Spleen (tissue), 7 donors: ENCODE results near the gene BUB1B.
"Not testable (repeated sequence)": the region's sequence is repeated elsewhere in the genome, so short reads cannot be mapped to it uniquely, and the experiment has no call there.

Experiments used
- POLR2A ChIP-seq, 3 donors: fragments of 450-650 bp; IDR thresholded peaks; one replicate each; pipeline ENCODE4 v1.5.1; 2017; ENCODE audit warnings: antibody characterized with exemption in 3 of 3, mild to moderate bottlenecking in 1 of 3
- POLR2AphosphoS5 ChIP-seq, 3 donors: sonication (generic); formaldehyde crosslinking; IDR thresholded peaks; one replicate each; pipeline ENCODE4 v1.5.1; 2017; ENCODE audit warnings: antibody characterized with exemption in 3 of 3
- TF ChIP-seq, protein P1 (sequence below), 11 experiments: fragments of 200-600 bp in 7 of 11; fragments of 450-650 bp in 4 of 11; sonication (generic) in 4 of 11; IDR thresholded peaks in 8 of 11; conservative IDR thresholded peaks in 3 of 11; 1 replicate in 7 of 11; 2 replicates in 4 of 11; pipeline versions ENCODE4 v1.4.0 to v1.8.0; 2016 to 2021; ENCODE audit warnings: antibody characterized with exemption in 11 of 11, inconsistent platforms in 4 of 11, mild to moderate bottlenecking in 1 of 11
- donor health status: DM: no; HTN: no; CAD: no; lungs with moderate emphysema.
- donor health status: DM: no; HTN: no; CAD: no.
- donor health status: DM: no; HTN: no; CAD: no.

DNA sequence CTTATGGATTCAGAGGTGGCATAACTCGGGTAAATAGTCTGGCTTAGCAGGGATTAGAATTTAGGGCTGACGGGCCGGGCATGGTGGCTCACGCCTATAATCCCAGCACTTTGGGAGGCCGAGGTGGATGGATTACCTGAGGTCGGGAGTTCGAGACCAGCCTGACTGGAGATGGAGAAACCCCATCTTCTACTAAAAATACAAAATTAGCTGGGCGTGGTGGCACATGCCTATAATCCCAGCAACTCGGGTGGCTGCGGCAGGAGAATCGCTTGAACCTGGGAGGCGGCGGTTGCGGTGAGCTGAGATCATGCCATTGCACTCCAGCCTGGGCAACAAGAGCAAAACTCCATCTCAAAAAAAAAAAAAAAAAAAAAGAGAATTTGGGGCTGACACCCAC, 45.8 kb upstream of the BUB1B start:
- TF ChIP-seq, protein P1, sequence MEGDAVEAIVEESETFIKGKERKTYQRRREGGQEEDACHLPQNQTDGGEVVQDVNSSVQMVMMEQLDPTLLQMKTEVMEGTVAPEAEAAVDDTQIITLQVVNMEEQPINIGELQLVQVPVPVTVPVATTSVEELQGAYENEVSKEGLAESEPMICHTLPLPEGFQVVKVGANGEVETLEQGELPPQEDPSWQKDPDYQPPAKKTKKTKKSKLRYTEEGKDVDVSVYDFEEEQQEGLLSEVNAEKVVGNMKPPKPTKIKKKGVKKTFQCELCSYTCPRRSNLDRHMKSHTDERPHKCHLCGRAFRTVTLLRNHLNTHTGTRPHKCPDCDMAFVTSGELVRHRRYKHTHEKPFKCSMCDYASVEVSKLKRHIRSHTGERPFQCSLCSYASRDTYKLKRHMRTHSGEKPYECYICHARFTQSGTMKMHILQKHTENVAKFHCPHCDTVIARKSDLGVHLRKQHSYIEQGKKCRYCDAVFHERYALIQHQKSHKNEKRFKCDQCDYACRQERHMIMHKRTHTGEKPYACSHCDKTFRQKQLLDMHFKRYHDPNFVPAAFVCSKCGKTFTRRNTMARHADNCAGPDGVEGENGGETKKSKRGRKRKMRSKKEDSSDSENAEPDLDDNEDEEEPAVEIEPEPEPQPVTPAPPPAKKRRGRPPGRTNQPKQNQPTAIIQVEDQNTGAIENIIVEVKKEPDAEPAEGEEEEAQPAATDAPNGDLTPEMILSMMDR (IDR thresholded peaks at IDR 0.05 in 8 of 11, conservative IDR thresholded peaks at IDR 0.05 in 3 of 11): not testable (repeated sequence)
- not testable (repeated sequence) for TF ChIP-seq POLR2A, POLR2AphosphoS5 (IDR thresholded peaks at IDR 0.05)
